Measurements from ENCODE around the gene MLXIPL.
"Not testable (repeated sequence)": the region's sequence is repeated elsewhere in the genome, so short reads cannot be mapped to it uniquely, and the experiment has no call there.

The MLXIPL gene

DNA sequence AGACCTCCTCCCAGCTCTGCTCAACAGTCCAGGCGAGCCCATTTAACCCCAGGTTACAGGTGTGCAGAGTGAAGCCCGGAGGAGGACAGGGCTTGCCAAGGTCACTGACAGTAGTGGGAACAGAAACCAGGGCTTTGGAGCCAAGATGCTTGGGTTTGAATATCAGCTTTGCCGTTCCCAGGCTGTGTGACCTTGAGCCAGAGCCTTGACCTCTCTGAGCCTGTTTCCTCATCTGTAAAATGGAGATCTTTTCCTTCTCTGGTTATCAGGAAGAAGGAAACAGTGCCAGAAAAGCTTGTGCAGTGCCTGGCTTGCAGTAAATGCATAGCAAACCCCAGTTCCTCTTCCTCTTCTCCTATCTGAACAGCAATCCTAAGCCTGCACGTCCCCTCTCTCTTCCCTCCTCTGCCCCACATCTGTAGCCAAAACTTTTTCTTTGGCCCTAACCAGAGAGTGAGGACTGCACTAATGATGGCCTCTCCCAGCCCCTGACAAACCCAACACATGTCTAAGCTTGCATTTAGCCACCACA, 21.4 kb upstream of the MLXIPL start:
- no peak for DNase-seq

DNA sequence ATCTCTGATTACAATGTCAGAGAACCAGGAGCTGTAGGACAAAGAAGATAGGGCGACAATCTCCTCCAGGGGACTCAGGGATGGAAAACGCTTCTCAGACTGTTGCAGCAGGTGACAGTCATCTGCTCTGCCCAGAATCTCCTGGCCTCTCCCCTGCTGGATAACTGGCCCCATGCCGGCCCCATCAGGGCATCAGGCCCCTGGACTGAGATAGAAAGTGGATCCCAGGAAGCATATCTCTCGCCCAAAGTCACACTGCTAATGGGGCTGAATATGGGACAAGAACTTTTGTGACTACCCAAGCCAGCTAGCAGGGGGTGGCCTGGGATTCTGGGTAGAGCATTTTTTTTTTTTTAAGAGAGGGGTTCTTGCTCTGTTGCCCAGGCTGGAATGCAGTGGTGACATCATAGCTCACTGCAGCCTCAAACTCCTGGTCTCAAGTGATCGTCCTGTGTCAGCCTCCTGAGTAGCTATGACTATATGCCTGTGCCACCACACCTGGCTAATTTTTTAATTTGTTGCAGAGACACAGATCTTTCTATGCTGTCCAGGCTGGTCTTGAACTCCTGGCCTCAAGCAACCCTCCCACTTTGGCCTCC, 20.5 kb upstream of the MLXIPL start:
- no peak for DNase-seq

DNA sequence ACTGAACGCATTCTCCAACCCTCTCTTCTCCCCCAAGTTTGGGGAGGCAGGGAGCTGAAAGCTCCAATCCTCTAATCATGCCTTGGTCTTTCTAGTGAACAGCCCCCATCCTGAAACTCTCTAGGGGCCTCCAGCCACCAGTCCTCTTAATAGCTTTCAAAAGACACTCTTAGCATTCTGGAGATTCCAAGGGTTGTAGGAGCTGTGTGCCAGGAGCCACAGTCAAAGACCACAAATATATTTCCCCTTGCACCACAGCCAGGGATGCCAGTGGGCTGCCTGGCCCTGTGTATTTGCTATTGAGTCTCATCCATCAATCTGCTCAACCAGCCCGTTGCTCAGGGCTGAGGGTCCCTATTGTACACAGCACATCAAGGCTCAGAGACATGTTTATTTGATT, 18.5 kb upstream of the MLXIPL start:
- no peak for DNase-seq

DNA sequence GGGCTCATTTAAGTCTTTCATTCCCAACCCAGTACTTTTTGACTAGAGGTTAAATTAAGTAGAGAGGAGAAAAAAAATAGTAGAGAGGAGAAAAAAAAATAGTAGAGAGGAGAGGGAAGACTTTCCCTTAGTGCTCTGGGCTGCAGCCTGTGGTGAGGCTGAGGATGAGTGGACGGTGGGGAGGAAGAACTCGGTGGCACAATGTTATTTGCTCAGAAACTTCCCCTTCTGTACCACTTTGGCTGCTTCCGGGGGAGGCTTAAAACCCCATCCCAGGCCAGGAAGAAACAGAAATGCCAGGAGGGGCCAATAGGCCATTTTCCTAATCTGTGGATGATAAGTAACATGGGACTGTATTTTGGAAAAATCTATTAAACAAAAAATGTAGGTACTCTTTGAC, 14.6 kb upstream of the MLXIPL start:
- DNase-seq = no peak

DNA sequence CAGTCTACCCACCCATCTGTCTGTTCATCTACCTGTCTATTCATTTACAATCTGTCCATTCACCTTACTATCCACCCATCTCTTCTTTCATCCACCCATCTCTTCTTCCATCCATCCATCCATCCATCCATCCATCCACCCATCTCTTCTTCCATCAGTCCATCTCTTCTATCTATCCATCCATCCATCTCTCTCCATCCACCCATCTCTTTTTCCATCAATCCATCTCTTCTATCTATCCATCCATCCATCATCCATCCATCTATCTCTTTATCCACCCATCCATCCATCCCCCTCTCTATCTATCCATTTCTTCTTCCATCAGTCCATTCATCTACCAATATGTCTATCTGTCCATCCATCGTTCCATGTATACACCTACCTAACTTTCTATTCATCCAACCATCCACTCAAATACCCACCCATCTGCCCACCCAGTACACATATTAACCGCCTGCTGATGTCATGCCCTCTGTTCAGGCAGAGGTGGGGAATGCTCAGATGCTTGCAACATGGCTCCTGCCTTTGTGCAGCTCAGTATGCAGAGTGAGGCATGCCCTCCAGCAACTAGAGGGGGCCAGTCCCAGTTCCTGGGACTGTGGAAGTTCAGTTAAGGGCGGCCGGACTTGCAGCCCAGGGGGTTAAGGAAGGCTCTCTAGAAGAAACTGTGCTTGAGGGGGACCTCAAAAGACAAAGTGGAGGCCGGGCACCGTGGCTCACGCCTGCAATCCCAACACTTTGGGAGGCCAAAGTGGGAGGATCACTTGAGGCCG, 11.3 kb upstream of the MLXIPL start:
- no peak for DNase-seq

DNA sequence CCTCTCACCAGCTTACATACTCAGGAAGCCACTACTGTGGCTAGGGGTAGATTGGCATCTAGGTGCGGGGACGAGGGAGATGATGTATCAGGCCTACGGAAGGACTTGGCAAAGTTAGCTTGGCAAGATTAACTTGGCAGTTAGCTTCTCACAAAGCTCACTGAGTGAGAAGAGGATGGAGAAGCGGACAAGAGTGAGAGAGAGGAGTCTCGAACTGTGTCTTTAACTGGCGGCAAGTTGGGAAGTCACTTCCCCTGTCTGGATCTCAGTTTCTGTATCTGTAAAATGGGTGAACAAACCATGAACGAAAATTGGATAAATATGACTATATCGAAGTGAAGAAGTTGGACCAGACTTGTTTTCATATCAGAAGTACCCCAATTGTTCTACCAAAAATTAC, 9.5 kb upstream of the MLXIPL start:
- DNase-seq = no peak

DNA sequence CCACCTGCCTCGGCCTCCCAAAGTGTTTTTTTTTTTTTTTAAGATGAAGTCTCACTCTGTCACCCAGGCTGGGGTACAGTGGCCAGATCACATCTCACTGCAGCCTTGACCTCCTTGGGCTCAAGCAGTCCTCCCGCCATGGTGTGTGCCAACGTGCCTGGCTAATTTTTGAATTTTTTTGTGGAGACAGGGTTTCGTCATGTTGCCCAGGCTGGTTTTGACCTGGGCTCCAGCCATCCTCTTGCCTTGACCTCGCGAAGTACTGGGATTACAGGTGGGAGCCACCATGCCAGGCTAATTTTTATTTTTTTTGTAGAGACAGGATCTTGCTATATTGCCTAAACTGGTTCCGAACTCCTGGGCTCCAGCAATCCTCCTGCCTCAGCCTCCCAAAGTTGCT, 9.0 kb upstream of the MLXIPL start:
- DNase-seq = no peak

DNA sequence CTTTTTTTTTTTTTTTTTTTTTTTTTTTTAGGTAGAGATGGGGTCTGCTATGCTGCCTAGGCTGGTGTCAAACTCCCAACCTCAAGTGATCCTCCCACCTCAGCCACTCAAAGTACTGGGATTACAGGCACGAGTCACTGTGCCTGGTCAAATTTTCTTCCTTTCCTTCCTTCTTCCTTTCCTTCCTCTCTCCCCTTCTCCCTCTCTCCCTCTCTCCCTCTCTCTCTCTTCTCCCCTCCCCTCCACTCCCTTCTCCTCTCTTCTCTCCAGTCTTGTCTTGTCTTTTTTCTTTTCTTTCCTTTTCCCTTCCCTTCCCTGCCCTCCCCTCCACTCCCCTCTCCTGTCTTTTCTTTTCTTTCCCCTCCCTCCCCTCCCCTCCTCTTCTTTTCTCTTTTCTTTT, 7.2 kb upstream of the MLXIPL start:
- no peak for DNase-seq

DNA sequence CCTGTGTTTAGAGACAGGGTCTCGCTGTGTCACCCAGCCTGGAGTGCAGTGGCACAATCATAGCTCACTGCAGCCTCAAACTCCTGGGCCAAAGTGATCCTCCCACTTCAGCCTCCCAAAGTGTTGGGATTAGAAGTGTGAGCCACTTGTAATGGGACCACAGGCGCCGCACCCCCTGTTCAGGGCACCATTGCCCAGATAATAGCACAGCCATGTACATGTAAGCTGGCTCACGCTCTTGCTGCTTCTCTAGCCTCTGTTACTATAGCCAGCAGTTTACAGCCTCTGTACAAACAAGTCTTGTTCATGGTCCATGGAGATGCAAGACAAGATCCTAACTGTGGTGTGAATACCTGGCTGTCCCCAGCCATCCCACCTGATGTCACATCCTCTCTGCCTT, 4.2 kb upstream of the MLXIPL start:
- no peak for DNase-seq

DNA sequence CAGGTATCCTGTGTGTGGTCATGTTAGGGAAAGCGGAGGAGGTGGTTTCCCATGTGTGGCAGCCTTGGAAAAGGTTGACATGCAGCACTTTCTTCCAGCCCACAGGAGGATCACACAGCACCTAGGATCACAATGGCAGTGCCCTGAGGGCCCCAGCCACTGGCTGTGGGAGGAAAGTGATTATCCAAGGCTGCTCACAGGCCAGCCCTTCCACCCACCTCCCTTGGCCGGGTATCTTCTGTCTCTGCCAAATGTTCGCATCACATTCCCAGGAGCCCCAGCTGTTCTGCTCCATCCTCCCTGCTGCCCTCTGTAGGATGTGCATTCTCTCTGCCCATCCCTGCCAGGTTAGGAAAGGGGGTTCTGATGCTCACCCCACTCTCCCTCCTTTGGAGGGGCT, 2.5 kb upstream of the MLXIPL start:
- no peak for DNase-seq

DNA sequence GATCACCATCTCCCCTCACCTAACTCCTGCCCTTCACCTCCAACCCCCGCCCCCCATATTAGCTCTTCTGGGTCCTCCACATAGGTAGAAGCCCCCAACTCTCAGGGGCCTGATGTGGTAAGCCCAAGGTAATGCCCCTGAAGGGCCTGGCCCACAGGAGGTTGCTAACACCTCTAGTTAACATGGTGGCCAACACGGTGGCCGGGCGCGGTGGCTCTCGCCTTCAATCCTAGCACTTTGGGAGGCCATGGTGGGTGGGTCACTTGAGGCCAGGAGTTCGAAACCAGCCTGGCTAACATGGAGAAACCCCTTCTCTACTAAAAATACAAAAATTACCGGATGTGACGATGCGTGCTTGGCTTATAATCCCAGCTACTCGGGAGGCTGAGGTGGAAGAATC, 954 bp upstream of the MLXIPL start:
- no peak for DNase-seq

DNA sequence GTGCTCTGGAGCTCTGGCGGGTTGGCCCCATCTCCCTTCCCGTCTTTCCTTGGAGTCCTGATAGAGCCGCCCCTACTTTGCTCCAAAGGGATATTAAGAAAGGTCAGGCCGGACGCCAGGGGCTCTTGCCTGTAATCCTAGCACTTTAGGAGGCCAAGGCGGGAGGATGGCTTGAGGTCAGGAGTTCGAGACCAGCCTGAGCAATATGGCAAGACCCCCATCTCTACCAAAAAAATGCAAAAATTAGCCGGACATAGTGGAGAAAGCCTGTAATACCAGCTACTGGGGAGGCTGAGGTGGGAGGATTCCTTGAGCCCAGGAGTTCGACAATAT, 313 bp upstream of the MLXIPL start:
- no peak for DNase-seq

DNA sequence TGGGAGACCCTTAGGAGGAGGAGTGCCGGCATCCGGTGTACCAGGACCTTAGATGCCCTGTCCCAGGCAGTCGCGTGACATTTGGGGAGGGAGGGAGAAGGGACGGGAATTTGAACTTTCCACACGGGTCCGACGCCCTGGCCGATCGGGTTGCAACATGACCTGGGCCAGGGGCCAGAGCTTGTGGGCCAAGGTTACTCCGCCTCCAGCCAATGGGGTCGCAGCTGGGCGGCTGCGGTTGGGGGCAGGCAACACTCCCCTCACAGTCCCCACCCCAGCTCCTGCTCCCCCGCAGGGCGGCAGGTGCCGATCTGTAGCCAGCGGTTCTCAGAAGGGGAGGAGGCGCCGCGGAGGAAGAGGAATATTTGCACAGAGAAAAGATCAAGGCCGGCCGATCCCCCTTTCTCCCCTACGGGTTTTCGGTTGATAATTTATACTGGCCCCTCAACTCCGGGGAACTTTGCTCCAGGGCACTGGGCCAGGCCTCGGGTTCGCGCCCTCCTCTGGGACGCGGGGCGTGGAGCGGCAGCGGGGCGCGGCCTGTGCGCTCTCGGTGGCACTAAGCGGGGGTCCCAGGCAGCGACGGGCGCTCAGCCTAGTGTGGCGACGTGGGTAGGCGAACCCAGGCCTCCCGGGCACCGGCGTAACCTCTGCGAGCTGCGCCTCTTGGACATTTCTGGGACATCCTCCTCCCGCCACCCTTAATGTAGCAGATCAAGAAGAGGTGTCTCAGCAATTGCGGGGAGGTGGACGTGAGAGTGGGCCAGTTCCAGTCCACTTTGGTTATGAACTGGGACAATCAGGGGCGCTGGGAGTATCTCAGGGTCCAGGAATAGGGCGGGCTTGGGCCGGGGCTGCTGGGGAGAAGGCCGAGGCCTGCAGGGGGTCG, 1.2 kb downstream of the MLXIPL start:
- DNase-seq = no peak

DNA sequence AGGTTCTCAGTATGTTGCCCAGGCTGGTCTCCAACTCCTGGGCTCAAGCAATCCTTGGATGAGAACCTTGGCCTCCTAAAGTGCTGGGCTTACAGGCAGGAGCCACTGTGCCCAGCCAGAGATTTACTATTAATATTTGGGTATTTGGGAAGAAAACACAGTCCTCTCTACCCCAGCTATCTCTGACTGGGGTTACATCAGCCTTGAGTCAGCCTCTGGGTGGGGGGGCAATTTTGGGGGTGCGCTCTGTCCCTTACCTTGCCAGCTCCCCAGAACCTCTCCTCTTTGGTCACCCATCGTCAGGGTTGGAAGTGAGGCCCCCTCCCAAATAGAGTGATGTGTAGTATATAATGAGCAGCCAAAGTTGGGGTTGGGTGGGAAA, 1.8 kb downstream of the MLXIPL start:
- no peak for DNase-seq

DNA sequence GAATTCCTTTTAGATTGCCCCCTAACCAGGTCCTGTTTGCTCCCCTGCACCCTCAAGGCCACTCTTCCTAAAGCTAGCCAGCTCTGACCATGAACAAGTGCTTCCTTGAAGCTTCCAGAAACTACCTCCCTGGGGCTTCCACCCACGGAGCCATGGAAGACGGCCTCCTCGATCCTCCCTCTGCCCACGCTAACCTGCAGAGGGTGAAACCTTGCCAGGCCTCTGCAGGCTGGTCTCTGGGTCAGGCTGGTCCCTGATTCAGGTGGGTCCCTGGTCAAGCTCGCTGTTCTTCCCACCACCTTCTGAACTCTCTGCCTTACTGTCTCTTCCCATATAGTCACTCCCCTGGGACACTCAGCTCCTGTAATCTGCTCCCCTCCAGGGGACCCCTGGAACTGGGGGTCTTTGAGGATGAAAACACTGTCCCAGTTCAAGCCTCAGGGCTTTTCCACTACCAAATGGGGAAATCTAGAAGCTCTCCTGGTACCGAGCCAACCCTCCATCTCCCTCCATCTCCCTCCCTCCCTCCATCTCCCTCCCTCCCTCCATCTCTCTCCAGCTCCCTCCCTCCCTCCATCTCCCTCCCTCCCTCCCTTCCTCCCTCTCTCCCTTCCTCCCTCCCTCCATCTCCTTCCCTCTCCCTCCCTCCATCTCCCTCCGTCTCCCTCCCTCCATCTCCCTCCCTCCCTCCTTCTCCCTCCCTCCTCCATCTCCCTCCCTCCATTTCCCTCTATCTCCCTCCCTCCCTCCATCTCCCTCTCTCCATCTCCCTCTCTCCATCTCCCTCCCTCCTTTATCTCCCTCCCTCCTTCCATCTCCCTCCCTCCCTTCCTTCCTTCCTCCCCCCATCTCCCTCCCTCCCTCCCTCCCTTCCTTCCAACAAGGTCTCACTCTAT, 2.9 kb downstream of the MLXIPL start:
- no peak for DNase-seq

DNA sequence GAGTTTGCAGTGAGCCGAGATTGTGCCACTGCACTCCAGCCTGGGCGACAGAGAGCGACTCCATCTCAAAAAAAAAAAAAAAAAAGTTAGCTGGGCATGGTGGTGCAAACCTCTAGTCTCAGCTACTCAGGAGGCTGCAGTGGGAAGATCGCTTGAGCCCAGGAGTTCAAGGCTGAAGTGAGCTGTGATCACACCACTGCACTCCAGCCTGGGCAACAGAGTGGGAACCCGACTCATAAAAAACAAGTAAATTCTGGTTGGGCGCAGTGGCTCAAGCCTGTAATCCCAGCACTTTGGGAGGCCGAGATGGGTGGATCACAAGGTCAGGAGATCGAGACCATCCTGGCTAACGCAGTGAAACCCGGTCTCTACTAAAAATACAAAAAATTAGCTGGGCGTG, 4.9 kb downstream of the MLXIPL start:
- not testable (repeated sequence) for DNase-seq

DNA sequence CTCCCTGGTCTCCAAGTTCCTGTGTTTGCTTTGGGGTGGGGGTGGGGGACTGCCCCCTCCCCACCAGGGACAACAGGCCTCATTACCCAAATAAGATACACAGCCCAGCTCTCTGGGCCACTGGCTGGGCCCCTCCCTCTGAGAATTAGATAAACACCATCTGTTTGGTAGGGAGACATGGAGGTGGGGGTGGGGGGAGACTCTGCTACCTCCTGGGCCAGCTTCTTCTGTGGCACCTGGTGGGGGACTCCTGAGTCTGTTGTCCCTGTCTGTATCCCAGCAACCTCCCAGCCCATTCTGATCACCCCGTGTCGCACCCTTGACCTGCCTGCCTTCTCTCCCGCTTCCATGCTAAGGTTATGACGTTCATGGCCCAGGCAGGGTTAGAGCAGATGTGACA, 5.8 kb downstream of the MLXIPL start:
- DNase-seq = no peak

DNA sequence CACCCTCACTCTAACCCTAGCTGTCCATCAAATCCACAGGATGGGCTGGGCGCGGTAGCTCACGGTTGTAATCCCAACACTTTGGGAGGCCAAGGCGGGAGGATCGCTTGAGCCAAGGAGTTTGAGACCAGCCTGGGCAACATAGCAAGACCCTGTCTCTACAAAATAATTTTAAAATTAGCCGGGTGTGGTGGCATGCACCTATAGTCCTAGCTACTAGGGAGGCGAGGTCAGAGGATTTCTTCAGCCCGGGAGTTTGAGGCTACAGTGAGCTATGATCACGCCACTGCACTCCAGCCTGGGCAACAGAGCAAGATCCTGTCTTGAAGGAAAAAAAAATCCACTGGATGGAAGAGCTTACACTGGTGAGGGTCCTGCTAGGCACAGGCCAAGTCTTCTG, 6.8 kb downstream of the MLXIPL start:
- not testable (repeated sequence) for DNase-seq

DNA sequence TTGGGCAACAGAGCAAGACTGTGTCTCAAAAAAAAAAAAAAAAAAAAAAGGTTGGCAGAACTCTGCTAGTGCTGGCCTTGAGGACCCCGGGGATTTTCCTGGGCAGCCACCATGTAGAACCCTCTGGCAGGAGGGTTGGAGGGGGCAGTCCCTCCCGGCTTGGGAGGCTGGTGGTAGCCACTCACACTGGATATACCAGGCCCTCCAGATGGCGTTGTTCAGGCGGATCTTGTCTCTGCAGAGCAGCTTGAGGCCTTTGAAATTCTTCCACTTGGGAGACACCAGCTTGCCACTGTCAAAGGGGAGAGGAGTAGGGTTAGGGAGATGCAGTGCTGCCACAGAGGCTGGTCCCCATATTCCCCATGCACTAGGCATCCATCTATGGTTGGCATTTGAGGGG, 8.4 kb downstream of the MLXIPL start:
- no peak for DNase-seq

DNA sequence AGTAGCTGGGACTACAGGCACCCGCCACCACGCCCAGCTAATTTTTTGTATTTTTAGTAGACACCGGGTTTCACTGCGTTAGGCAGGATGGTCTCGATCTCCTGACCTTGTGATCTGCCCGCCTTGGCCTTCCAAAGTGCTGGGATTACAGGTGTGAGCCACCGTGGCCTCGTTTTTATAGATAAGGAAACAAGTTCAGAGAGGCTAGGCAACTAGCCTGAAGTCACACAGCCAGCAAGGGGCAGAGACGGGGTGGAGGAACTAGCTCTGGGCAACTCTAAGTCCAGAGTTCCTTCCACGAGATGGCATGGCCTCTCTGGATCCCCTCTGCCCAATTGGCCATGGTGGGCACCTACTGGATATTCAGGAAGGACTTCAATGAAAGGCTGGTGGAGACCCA, 9.4 kb downstream of the MLXIPL start:
- not testable (repeated sequence) for DNase-seq

DNA sequence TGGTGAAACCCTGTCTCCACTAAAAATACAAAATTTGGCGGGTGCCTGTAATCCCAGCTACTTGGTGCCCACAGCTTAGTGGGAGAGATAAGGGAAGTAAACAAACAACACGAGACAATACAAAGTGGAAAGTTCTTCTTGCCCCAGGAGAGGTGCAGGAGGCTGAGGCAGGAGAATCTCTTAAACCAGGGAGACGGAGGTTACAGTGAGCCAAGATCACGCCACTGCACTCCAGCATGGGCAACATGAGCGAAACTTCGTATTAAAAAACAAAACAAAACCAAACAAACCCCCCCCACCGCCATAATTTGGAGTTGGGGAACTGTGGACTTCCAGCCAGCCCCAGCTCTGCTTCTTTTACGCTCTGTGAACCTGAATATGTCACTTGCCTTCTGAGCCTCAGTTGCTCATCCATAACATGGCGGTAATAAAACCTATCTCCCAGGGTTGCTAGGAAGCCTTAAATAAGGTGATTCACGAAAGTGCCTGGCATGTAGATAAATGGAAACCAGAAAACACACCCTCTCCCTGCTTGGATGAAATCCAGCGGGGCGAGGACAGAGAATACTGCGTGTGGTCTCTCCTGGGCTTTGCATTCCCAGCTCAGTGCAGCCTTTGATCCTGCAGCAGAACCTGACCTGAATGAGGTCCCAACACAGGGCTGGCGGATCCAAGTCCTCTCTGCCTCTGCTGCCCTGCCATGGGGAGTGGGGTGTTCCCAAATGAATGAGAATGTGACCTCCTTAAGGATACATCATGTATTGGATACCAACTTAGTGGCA, 10.2 kb downstream of the MLXIPL start:
- DNase-seq = no peak

Measured in NCI-H748 treated with DMSO at 0.1 percent for 48 hours (cell line).